Uterus (tissue), 4 donors: Measurements from ENCODE around the gene SV2C. TPM values are rescaled to one million over a fixed set of nuclear protein-coding genes. Genes with fewer than 3 reads are reported as not detected.

Experiments used
- DNase-seq, 2 donors: peaks; one replicate each; pipeline ENCODE4 v3.0.0-alpha.2; 2019 to 2020
- H3K27ac ChIP-seq, 2 donors: fragments of 200-600 bp; sonication (generic); 1 replicate in 1 of 2; 2 replicates in 1 of 2; pipeline ENCODE4 v1.5.1; 2016 to 2018
- H3K27me3 ChIP-seq, 2 donors: fragments of 200-600 bp; sonication (generic); one replicate each; pipeline ENCODE4 v1.5.1; 2018 to 2019; ENCODE audit warnings: control low read depth in 1 of 2
- H3K36me3 ChIP-seq, 2 donors: fragments of 200-600 bp; sonication (generic); one replicate each; pipeline ENCODE4 v1.5.1; 2019; ENCODE audit warnings: control low read depth in 1 of 2
- H3K4me1 ChIP-seq, 2 donors: fragments of 200-600 bp; sonication (generic); one replicate each; pipeline ENCODE4 v1.5.1; 2018 to 2019; ENCODE audit warnings: control low read depth in 1 of 2
- H3K4me3 ChIP-seq, 2 donors: fragments of 200-600 bp; sonication (generic); 1 replicate in 1 of 2; 2 replicates in 1 of 2; pipeline ENCODE4 v1.5.1; 2018 to 2019; ENCODE audit warnings: mild to moderate bottlenecking in 1 of 2
- H3K9me3 ChIP-seq, 2 donors: fragments of 200-600 bp; sonication (generic); one replicate each; pipeline ENCODE4 v1.5.1; 2019; ENCODE audit warnings: control low read depth in 1 of 2
- CTCF ChIP-seq, 4 experiments: fragments of 200-600 bp in 2 of 4; fragments of 450-650 bp in 2 of 4; sonication (generic) in 2 of 4; IDR thresholded peaks; one replicate each; pipeline ENCODE4 v1.5.1; 2016 to 2019; ENCODE audit warnings: antibody characterized with exemption in 4 of 4, mild to moderate bottlenecking in 2 of 4, moderate library complexity in 1 of 4
- POLR2A ChIP-seq, 2 donors: fragments of 450-650 bp; IDR thresholded peaks; one replicate each; pipeline ENCODE4 v1.6.1; 2016; ENCODE audit warnings: antibody characterized with exemption in 2 of 2, mild to moderate bottlenecking in 1 of 2, moderate library complexity in 1 of 2
- intact Hi-C: fragments of 100-400 bp; cut with DNase I; formaldehyde crosslinking; loops from one replicate; pipeline ENCODE4 v1.15.1; 2023; ENCODE audit warnings: low total_unique reads
- total RNA-seq, 4 donors: library from RNA; depleted of rRNA in 3 of 4; stranded (reverse); fragments of >200 nt in 3 of 4; gene quantifications; one replicate each; pipeline versions ENCODE4 v1.1.0 to v1.2.4, GENCODE V29; 2014 to 2023
- donor health status: DM: yes; HTN: yes; CAD: no.

SV2C gene
- total RNA-seq, 4 donors from 2014 or later: 0.21 to 3.7 TPM; not detected in 2

GRCh38 chr5:76383126-76383832 lies 300.1 kb downstream of the SV2C start:
- no peaks in the 10 kb centered on the region for H3K9me3 ChIP-seq
- DNase-seq: no peak
- no peak overlapping the region for H3K4me3 ChIP-seq
- no peaks in the 10 kb centered on the region for H3K27me3 ChIP-seq
- no peaks in the 10 kb centered on the region for H3K36me3 ChIP-seq
- TF ChIP-seq CTCF (IDR thresholded peaks at IDR 0.05): no peak
- no peak for TF ChIP-seq POLR2A (IDR thresholded peaks at IDR 0.05)
- no peaks in the 10 kb centered on the region for H3K4me1 ChIP-seq
- intact Hi-C loops: no loop called here
- no peak overlapping the region for H3K27ac ChIP-seq

- Histone ChIP-seq H3K27ac (no peak overlapping the region), H3K4me1 (no peaks in the 10 kb centered on the region), H3K36me3 (no peaks in the 10 kb centered on the region), H3K27me3 (no peaks in the 10 kb centered on the region), H3K9me3 (no peaks in the 10 kb centered on the region), H3K4me3 (no peak overlapping the region)
- no peak for TF ChIP-seq POLR2A (IDR thresholded peaks at IDR 0.05)
- TF ChIP-seq CTCF (IDR thresholded peaks at IDR 0.05): no peak
- intact Hi-C loops: no loop called here
- no peak for DNase-seq
Measured at GRCh38 chr5:76384189-76384588, 301.0 kb downstream of the SV2C start.

- TF ChIP-seq POLR2A (IDR thresholded peaks at IDR 0.05): no peak
- TF ChIP-seq CTCF (IDR thresholded peaks at IDR 0.05): no peak
- no peak overlapping the region for H3K4me3 ChIP-seq
- DNase-seq: no peak
- intact Hi-C loops: no loop called here
- no peak overlapping the region for H3K27ac ChIP-seq
- H3K9me3 ChIP-seq: no peaks in the 10 kb centered on the region
- H3K4me1 ChIP-seq: no peaks in the 10 kb centered on the region
- no peaks in the 10 kb centered on the region for H3K27me3 ChIP-seq
- H3K36me3 ChIP-seq: no peaks in the 10 kb centered on the region
Measured at GRCh38 chr5:76384705-76385104, 301.5 kb downstream of the SV2C start.

GRCh38 chr5:76385540-76385939 lies 302.4 kb downstream of the SV2C start:
- Histone ChIP-seq H3K27me3 (no peaks in the 10 kb centered on the region), H3K36me3 (no peaks in the 10 kb centered on the region), H3K4me1 (no peaks in the 10 kb centered on the region), H3K27ac (no peak overlapping the region), H3K4me3 (no peak overlapping the region), H3K9me3 (no peaks in the 10 kb centered on the region)
- no peak for DNase-seq
- intact Hi-C loops: no loop called here
- TF ChIP-seq CTCF (IDR thresholded peaks at IDR 0.05) (no peak), POLR2A (IDR thresholded peaks at IDR 0.05) (no peak)

GRCh38 chr5:76386360-76386759 lies 303.2 kb downstream of the SV2C start:
- no peaks in the 10 kb centered on the region for H3K4me1 ChIP-seq
- H3K27me3 ChIP-seq: no peaks in the 10 kb centered on the region
- no peak overlapping the region for H3K4me3 ChIP-seq
- no peak for TF ChIP-seq POLR2A (IDR thresholded peaks at IDR 0.05)
- TF ChIP-seq CTCF (IDR thresholded peaks at IDR 0.05): no peak
- DNase-seq: no peak
- no peak overlapping the region for H3K27ac ChIP-seq
- H3K9me3 ChIP-seq: no peaks in the 10 kb centered on the region
- intact Hi-C loops: no loop called here
- H3K36me3 ChIP-seq: no peaks in the 10 kb centered on the region
